ENCODE measurements around the gene C12orf42. TPM values are rescaled to one million over a fixed set of nuclear protein-coding genes. Genes with fewer than 3 reads are reported as not detected.

The C12orf42 gene
- total RNA-seq, 1 donor from 2014 or later, result not detected

- no peaks in the 10 kb centered on the region for H3K27me3 ChIP-seq (ENCODE audit: low read depth)
Measured at GRCh38 chr12:103257763-103258162, 238.0 kb downstream of the C12orf42 start.

More at GRCh38 chr12:103257763-103258162, 238.0 kb downstream of the C12orf42 start:
- Histone ChIP-seq H3K27ac (replicated peaks) (no peak overlapping the region), H3K4me1 (no peaks in the 10 kb centered on the region), H3K9me3 (replicated peaks) (peaks cover 19% of the 10 kb centered on the region), H3K4me3 (no peak overlapping the region), H3K36me3 (no peaks in the 10 kb centered on the region)
- intact Hi-C loops (cut with micrococcal nuclease), result no loop called here
- TF ChIP-seq CTCF (IDR thresholded peaks at IDR 0.05; ENCODE audit: borderline replicate concordance), result no peak
- DNase-seq, result no peak

Other genes with a start within 250 kb of the C12orf42 start
- 0.03 TPM for gene STAB2, start 91.3 kb upstream of the C12orf42 start, total RNA-seq